ENCODE measurements around the gene C1orf116. TPM values are rescaled to one million over a fixed set of nuclear protein-coding genes. Genes with fewer than 3 reads are reported as not detected.

The C1orf116 gene
- polyA plus RNA-seq, 1 donor from 2014 or later = not detected

- Histone ChIP-seq H2AFZ (ENCODE audit: low read depth, low read length) (no peak overlapping the region), H3K27ac (ENCODE audit: low read length) (no peak overlapping the region), H3K79me2 (replicated peaks; ENCODE audit: insufficient read depth, low read length) (no peaks in the 10 kb centered on the region), H3K4me3 (ENCODE audit: low read length) (no peak overlapping the region), H3K9me3 (ENCODE audit: low read length) (no peaks in the 10 kb centered on the region), H3K9me2 (ENCODE audit: insufficient read depth, low read length) (no peaks in the 10 kb centered on the region), H3K9ac (ENCODE audit: low read length) (no peak overlapping the region), H3K27me3 (ENCODE audit: insufficient read depth, low read depth, low read length) (no peaks in the 10 kb centered on the region), H3F3A (ENCODE audit: insufficient read depth, low read length, poor library complexity, severe bottlenecking) (no peaks in the 10 kb centered on the region), H4K20me1 (ENCODE audit: insufficient read depth) (no peaks in the 10 kb centered on the region), H3K4me2 (ENCODE audit: low read length) (no peak overlapping the region), H3K36me3 (ENCODE audit: insufficient read depth, low read length) (no peaks in the 10 kb centered on the region)
- TF ChIP-seq CTCF (IDR thresholded peaks at IDR 0.05; ENCODE audit: poor library complexity, severe bottlenecking) (no peak), MXI1 (conservative IDR thresholded peaks at IDR 0.05; ENCODE audit: poor library complexity, severe bottlenecking) (no peak), SMC3 (conservative IDR thresholded peaks at IDR 0.05; ENCODE audit: poor library complexity) (no peak), EZH2 (IDR thresholded peaks at IDR 0.05; ENCODE audit: borderline replicate concordance, insufficient read depth, low read length, poor library complexity, severe bottlenecking) (no peak), RAD21 (conservative IDR thresholded peaks at IDR 0.05) (no peak), POLR2AphosphoS5 (IDR thresholded peaks at IDR 0.05) (no peak), EP300 (conservative IDR thresholded peaks at IDR 0.05; ENCODE audit: poor library complexity, severe bottlenecking) (no peak), TAF1 (IDR thresholded peaks at IDR 0.05; ENCODE audit: low read depth) (no peak)
- TF ChIP-seq, protein P1, sequence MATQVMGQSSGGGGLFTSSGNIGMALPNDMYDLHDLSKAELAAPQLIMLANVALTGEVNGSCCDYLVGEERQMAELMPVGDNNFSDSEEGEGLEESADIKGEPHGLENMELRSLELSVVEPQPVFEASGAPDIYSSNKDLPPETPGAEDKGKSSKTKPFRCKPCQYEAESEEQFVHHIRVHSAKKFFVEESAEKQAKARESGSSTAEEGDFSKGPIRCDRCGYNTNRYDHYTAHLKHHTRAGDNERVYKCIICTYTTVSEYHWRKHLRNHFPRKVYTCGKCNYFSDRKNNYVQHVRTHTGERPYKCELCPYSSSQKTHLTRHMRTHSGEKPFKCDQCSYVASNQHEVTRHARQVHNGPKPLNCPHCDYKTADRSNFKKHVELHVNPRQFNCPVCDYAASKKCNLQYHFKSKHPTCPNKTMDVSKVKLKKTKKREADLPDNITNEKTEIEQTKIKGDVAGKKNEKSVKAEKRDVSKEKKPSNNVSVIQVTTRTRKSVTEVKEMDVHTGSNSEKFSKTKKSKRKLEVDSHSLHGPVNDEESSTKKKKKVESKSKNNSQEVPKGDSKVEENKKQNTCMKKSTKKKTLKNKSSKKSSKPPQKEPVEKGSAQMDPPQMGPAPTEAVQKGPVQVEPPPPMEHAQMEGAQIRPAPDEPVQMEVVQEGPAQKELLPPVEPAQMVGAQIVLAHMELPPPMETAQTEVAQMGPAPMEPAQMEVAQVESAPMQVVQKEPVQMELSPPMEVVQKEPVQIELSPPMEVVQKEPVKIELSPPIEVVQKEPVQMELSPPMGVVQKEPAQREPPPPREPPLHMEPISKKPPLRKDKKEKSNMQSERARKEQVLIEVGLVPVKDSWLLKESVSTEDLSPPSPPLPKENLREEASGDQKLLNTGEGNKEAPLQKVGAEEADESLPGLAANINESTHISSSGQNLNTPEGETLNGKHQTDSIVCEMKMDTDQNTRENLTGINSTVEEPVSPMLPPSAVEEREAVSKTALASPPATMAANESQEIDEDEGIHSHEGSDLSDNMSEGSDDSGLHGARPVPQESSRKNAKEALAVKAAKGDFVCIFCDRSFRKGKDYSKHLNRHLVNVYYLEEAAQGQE (IDR thresholded peaks at IDR 0.05; ENCODE audit: borderline replicate concordance) = no peak
Observed at GRCh38 chr1:207019161-207019560, 13.4 kb downstream of the C1orf116 start.

DNA sequence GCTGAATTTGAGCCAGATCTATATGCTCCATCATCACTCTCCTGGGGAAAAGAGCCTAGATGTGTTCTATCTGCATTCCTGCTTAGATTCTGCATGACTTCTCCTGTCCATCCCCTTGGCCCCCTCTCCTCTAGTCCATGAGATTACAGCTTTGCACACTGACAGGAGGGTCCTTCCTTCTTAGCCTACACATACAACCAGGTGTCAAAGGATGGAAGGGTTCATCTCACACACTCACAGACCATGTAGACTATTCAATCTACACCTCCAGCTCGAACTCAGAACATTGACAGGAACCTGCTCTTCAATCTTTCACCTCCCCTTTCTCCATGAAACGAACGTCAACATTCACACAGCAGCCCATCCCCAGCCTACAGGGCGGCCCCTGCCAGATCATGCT, 13.8 kb downstream of the C1orf116 start:
- no peaks in the 10 kb centered on the region for H3K9me2 ChIP-seq (ENCODE audit: insufficient read depth, low read length)
- H3K4me2 ChIP-seq (ENCODE audit: low read length) = no peak overlapping the region
- no peaks in the 10 kb centered on the region for H3K27me3 ChIP-seq (ENCODE audit: insufficient read depth, low read depth, low read length)
- no peaks in the 10 kb centered on the region for H3K36me3 ChIP-seq (ENCODE audit: insufficient read depth, low read length)
- no peaks in the 10 kb centered on the region for H4K20me1 ChIP-seq (ENCODE audit: insufficient read depth)
- H2AFZ ChIP-seq (ENCODE audit: low read depth, low read length) = no peak overlapping the region
- no peak overlapping the region for H3K4me3 ChIP-seq (ENCODE audit: low read length)
- no peaks in the 10 kb centered on the region for H3K79me2 ChIP-seq (replicated peaks; ENCODE audit: insufficient read depth, low read length)
- H3K9me3 ChIP-seq (ENCODE audit: low read length) = no peaks in the 10 kb centered on the region
- no peak for TF ChIP-seq CTCF (IDR thresholded peaks at IDR 0.05; ENCODE audit: poor library complexity, severe bottlenecking)
- no peak for TF ChIP-seq EZH2 (IDR thresholded peaks at IDR 0.05; ENCODE audit: borderline replicate concordance, insufficient read depth, low read length, poor library complexity, severe bottlenecking)
- TF ChIP-seq POLR2AphosphoS5 (IDR thresholded peaks at IDR 0.05) = no peak
- no peak for TF ChIP-seq MXI1 (conservative IDR thresholded peaks at IDR 0.05; ENCODE audit: poor library complexity, severe bottlenecking)
- TF ChIP-seq RAD21 (conservative IDR thresholded peaks at IDR 0.05) = no peak
- TF ChIP-seq SMC3 (conservative IDR thresholded peaks at IDR 0.05; ENCODE audit: poor library complexity) = no peak
- no peak for TF ChIP-seq TAF1 (IDR thresholded peaks at IDR 0.05; ENCODE audit: low read depth)
- TF ChIP-seq, protein P1 (IDR thresholded peaks at IDR 0.05; ENCODE audit: borderline replicate concordance) = no peak
- no peak for TF ChIP-seq EP300 (conservative IDR thresholded peaks at IDR 0.05; ENCODE audit: poor library complexity, severe bottlenecking)
- no peaks in the 10 kb centered on the region for H3F3A ChIP-seq (ENCODE audit: insufficient read depth, low read length, poor library complexity, severe bottlenecking)
- no peak overlapping the region for H3K27ac ChIP-seq (ENCODE audit: low read length)
- no peak overlapping the region for H3K9ac ChIP-seq (ENCODE audit: low read length)

All from neural cell (in vitro differentiated cells).